GM12878 (cell line): ENCODE measurements around the gene CCDC88C. TPM values are rescaled to one million over a fixed set of nuclear protein-coding genes. Genes with fewer than 3 reads are reported as not detected.

ENCODE experiments used
- ATAC-seq: fragments of 200-7000 bp; cut with Tn5 transposase; 3 replicates; pipeline ENCODE4 v1.9.1; 2020; ENCODE audit warnings: mild to moderate bottlenecking, moderate library complexity
- BruUV-seq: library from RNA; stranded (reverse); fragments of 400-500 nt; replicated peaks from 2 replicates; lab custom pipeline; 2021; lab: Mats Ljungman, UMichigan
- CTCF ChIA-PET: fragments of 300-600 bp; sonication (Branson Sonifier 250); formaldehyde crosslinking; extraction: SDS; loops from one replicate; lab custom pipeline; 2021; ENCODE audit warnings: inconsistent platforms; lab: Yijun Ruan, JAX
- POLR2A ChIA-PET: fragments of 350-600 bp; formaldehyde crosslinking; extraction: SDS; loops from one replicate; lab custom pipeline; 2021; ENCODE audit warnings: inconsistent platforms; lab: Charles Lee
- RAD21 ChIA-PET: fragments of 300-600 bp; sonication (Branson Sonifier 250); formaldehyde crosslinking; loops from one replicate; lab custom pipeline; 2023; ENCODE audit warnings: antibody characterized with exemption; ENCODE audit not compliant: unreplicated experiment; lab: Charles Lee
- SMC1A ChIA-PET: fragments of 300-600 bp; sonication (Branson Sonifier 250); formaldehyde crosslinking; loops from one replicate; lab custom pipeline; 2023; ENCODE audit not compliant: unreplicated experiment, uncharacterized antibody; lab: Charles Lee
- DNase-seq: peaks from one replicate; pipeline ENCODE4 v3.0.0-alpha.2; 2011; ENCODE audit warnings: low read depth, low spot score
- FAIRE-seq: peaks from 3 replicates; lab custom pipeline; 2011; peaks lifted over from hg19 to GRCh38; lab: Jason Lieb, UNC
- H2AFZ ChIP-seq: 2 replicates; pipeline ENCODE4 v1.6.0; 2011; ENCODE audit warnings: low read depth, low read length, control low read depth; ENCODE audit not compliant: control insufficient read depth
- H3K27ac ChIP-seq: 2 replicates; pipeline ENCODE4 v1.5.1; 2011; ENCODE audit warnings: control low read depth; ENCODE audit not compliant: control insufficient read depth, insufficient read depth
- H3K27me3 ChIP-seq, 2 experiments: replicated peaks in 1 of 2; 2 replicates each; pipeline versions ENCODE4 v1.6.0 to v1.6.1; 2011; ENCODE audit warnings: low read length in 1 of 2; ENCODE audit not compliant: control insufficient read depth in 2 of 2, insufficient read depth in 2 of 2
- H3K36me3 ChIP-seq, 2 experiments: 2 replicates each; pipeline ENCODE4 v1.5.1; 2011; ENCODE audit warnings: low read length in 1 of 2; ENCODE audit not compliant: control insufficient read depth in 2 of 2, insufficient read depth in 2 of 2
- H3K4me1 ChIP-seq: 2 replicates; pipeline ENCODE4 v1.6.1; 2011; ENCODE audit warnings: mild to moderate bottlenecking, low read length, moderate library complexity, mixed read lengths; ENCODE audit not compliant: control insufficient read depth, insufficient read depth
- H3K4me2 ChIP-seq: 2 replicates; pipeline ENCODE4 v1.6.0; 2011; ENCODE audit warnings: control low read depth; ENCODE audit not compliant: control insufficient read depth, insufficient read depth
- H3K4me3 ChIP-seq: fragments of 200-600 bp; sonication (generic); 2 replicates; pipeline ENCODE4 v1.5.1; 2016
- H3K79me2 ChIP-seq: 2 replicates; pipeline ENCODE4 v1.6.0; 2011; ENCODE audit warnings: low read length; ENCODE audit not compliant: control insufficient read depth, insufficient read depth
- H3K9ac ChIP-seq: 2 replicates; pipeline ENCODE4 v1.8.0; 2011; ENCODE audit warnings: low read length, control low read depth, mixed read lengths; ENCODE audit not compliant: control insufficient read depth, insufficient read depth
- H3K9me3 ChIP-seq: replicated peaks from 3 replicates; pipeline ENCODE4 v1.5.1; 2011; ENCODE audit warnings: mild to moderate bottlenecking, low read length; ENCODE audit not compliant: control insufficient read depth, insufficient read depth
- H4K20me1 ChIP-seq: 2 replicates; pipeline ENCODE4 v1.6.0; 2011; ENCODE audit not compliant: control insufficient read depth, insufficient read depth
- BRCA1 ChIP-seq: IDR thresholded peaks from 2 replicates; pipeline ENCODE4 v1.6.1; 2011; ENCODE audit warnings: low read depth, low read length, improper control_type of control experiment
- EGR1 ChIP-seq, 2 experiments: IDR thresholded peaks; 1 replicate in 1 of 2; 2 replicates in 1 of 2; pipeline ENCODE4 v1.6.1; 2011 to 2012; ENCODE audit warnings: low read depth in 2 of 2, low read length in 2 of 2, borderline replicate concordance in 1 of 2, mild to moderate bottlenecking in 1 of 2, moderate library complexity in 1 of 2
- IKZF1 ChIP-seq: fragments of 450-650 bp; conservative IDR thresholded peaks from 2 replicates; pipeline ENCODE4 v1.6.1; 2017; ENCODE audit warnings: antibody characterized with exemption, mild to moderate bottlenecking
- POLR2A ChIP-seq: IDR thresholded peaks from 2 replicates; pipeline ENCODE4 v1.6.1; 2011; ENCODE audit warnings: low read depth, mild to moderate bottlenecking, low read length
- SMARCA5 ChIP-seq: fragments of 450-650 bp; IDR thresholded peaks from 2 replicates; pipeline ENCODE4 v1.6.1; 2017; ENCODE audit warnings: mild to moderate bottlenecking
- TCF7 ChIP-seq: IDR thresholded peaks from 2 replicates; pipeline ENCODE4 v1.6.1; 2014; ENCODE audit warnings: antibody characterized with exemption, borderline replicate concordance
- WGBS: methylation state at CpG from one replicate; pipeline ENCODE4 v1.1.6; 2016; ENCODE audit warnings: low lambda C conversion rate; ENCODE audit not compliant: insufficient replicate concordance, insufficient coverage; ENCODE audit errors: missing lambda C conversion rate; 5-methylcytosine and 5-hydroxymethylcytosine counted together
- in situ Hi-C: fragments of 300-500 bp; cut with MboI; formaldehyde crosslinking; loops from 9 replicates; pipeline ENCODE4 v1.14.3; 2018; ENCODE audit warnings: mixed read lengths
- intact Hi-C: fragments of 100-400 bp; cut with micrococcal nuclease; formaldehyde crosslinking; loops from one replicate; pipeline ENCODE4 v1.14.2; 2022; ENCODE audit not compliant: unreplicated experiment
- polyA plus RNA-seq, 11 experiments: library from polyadenylated mRNA; depleted of rRNA in 4 of 11; unstranded in 6 of 11; stranded (reverse) in 5 of 11; fragments of >200 nt; fragmentation: Nextera tagmentation in 4 of 11; fragmentation: Illumina TruSeq in 1 of 11; extraction: Ambion mirVana in 4 of 11; extraction: Trizol in 1 of 11; gene quantifications; 1 replicate in 1 of 11; 2 replicates in 10 of 11; pipeline versions ENCODE4 v1.2.1 to v1.2.3, GENCODE V29; 2011 to 2016; ENCODE audit warnings: inconsistent platforms in 2 of 11, missing spikeins in 2 of 11, low read depth in 1 of 11
- total RNA-seq, 4 experiments: library from RNA; depleted of rRNA in 3 of 4; stranded (reverse); fragments of >200 nt in 3 of 4; fragmentation: Illumina TruSeq in 1 of 4; extraction: Trizol in 1 of 4; gene quantifications; 2 replicates each; pipeline versions ENCODE4 v1.2.1 to v1.2.3, GENCODE V29; 2013 to 2021
- TF ChIP-seq, protein P1 (sequence below): fragments of 150-350 bp; IDR thresholded peaks from 2 replicates; pipeline ENCODE4 v1.6.1; 2016; ENCODE audit warnings: low read depth, low read length
- TF ChIP-seq, protein P2 (sequence below): fragments of 450-650 bp; formaldehyde crosslinking; IDR thresholded peaks from 2 replicates; pipeline ENCODE4 v1.5.0; 2022; ENCODE audit warnings: mild to moderate bottlenecking, missing genetic modification characterization
- TF ChIP-seq, protein P3 (sequence below): fragments of 450-650 bp; IDR thresholded peaks from 2 replicates; pipeline ENCODE4 v1.6.1; 2017; ENCODE audit warnings: low read depth, mild to moderate bottlenecking, moderate library complexity
- TF ChIP-seq, protein P4 (sequence below): fragments of 450-650 bp; IDR thresholded peaks from 2 replicates; pipeline ENCODE4 v1.6.1; 2016; ENCODE audit warnings: mild to moderate bottlenecking

The CCDC88C gene
- total and polyA plus RNA-seq, 10 of the 15 experiments (the other 5 are each of a cell fraction or from before 2014, with no cell fraction given), result 4.0 to 79.6 (median 36.6) TPM

DNA sequence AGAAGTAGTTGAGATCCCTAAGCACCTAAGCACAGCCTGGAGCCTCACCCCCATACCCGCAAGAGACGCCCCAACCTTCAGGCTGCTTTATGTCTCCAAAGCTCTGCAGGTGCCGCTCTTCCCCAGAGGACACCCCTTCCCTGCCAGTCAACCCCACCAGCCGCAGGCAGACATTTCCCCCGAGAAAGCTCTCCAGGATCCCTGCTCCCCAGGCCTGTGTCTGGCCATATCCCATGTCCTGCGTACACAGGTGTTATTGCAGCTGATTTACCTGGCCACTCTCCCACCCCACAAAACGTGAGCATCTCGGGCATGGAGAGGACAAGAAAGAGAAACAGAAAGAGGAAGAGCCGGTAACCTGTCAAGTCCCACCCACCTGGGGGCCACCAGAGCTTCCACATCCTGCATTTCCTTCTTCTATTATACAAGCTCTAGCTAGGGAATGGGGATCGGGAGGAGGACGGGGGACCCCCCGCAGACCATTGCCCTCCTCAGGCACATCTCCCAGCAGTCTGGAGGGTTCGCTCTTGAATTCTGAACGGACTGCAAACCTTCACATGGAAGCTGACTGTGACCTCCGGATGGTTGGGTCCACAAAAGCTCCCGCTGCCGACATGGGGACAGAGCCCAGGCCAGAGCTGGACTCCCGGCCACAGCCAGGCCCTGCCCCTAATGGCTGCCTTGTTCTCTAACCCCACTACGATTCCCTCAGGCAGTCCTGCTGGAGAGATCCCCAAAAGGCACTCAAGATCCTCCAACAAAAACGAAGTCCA, 17.6 kb downstream of the CCDC88C start:
- no peak for DNase-seq
- peaks cover 95% of the 10 kb centered on the region for H3K79me2 ChIP-seq
- TF ChIP-seq, protein P1, sequence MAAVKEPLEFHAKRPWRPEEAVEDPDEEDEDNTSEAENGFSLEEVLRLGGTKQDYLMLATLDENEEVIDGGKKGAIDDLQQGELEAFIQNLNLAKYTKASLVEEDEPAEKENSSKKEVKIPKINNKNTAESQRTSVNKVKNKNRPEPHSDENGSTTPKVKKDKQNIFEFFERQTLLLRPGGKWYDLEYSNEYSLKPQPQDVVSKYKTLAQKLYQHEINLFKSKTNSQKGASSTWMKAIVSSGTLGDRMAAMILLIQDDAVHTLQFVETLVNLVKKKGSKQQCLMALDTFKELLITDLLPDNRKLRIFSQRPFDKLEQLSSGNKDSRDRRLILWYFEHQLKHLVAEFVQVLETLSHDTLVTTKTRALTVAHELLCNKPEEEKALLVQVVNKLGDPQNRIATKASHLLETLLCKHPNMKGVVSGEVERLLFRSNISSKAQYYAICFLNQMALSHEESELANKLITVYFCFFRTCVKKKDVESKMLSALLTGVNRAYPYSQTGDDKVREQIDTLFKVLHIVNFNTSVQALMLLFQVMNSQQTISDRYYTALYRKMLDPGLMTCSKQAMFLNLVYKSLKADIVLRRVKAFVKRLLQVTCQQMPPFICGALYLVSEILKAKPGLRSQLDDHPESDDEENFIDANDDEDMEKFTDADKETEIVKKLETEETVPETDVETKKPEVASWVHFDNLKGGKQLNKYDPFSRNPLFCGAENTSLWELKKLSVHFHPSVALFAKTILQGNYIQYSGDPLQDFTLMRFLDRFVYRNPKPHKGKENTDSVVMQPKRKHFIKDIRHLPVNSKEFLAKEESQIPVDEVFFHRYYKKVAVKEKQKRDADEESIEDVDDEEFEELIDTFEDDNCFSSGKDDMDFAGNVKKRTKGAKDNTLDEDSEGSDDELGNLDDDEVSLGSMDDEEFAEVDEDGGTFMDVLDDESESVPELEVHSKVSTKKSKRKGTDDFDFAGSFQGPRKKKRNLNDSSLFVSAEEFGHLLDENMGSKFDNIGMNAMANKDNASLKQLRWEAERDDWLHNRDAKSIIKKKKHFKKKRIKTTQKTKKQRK, result no peak
- peak; percentile 60; the same call in 1 of the 2 replicates for TF ChIP-seq IKZF1
- TF ChIP-seq TCF7, result no peak
- TF ChIP-seq BRCA1, result no peak
- TF ChIP-seq, protein P2, sequence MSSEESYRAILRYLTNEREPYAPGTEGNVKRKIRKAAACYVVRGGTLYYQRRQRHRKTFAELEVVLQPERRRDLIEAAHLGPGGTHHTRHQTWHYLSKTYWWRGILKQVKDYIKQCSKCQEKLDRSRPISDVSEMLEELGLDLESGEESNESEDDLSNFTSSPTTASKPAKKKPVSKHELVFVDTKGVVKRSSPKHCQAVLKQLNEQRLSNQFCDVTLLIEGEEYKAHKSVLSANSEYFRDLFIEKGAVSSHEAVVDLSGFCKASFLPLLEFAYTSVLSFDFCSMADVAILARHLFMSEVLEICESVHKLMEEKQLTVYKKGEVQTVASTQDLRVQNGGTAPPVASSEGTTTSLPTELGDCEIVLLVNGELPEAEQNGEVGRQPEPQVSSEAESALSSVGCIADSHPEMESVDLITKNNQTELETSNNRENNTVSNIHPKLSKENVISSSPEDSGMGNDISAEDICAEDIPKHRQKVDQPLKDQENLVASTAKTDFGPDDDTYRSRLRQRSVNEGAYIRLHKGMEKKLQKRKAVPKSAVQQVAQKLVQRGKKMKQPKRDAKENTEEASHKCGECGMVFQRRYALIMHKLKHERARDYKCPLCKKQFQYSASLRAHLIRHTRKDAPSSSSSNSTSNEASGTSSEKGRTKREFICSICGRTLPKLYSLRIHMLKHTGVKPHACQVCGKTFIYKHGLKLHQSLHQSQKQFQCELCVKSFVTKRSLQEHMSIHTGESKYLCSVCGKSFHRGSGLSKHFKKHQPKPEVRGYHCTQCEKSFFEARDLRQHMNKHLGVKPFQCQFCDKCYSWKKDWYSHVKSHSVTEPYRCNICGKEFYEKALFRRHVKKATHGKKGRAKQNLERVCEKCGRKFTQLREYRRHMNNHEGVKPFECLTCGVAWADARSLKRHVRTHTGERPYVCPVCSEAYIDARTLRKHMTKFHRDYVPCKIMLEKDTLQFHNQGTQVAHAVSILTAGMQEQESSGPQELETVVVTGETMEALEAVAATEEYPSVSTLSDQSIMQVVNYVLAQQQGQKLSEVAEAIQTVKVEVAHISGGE (CRISPR knock-in tag), result no peak
- no peak for TF ChIP-seq SMARCA5
- TF ChIP-seq, protein P3, sequence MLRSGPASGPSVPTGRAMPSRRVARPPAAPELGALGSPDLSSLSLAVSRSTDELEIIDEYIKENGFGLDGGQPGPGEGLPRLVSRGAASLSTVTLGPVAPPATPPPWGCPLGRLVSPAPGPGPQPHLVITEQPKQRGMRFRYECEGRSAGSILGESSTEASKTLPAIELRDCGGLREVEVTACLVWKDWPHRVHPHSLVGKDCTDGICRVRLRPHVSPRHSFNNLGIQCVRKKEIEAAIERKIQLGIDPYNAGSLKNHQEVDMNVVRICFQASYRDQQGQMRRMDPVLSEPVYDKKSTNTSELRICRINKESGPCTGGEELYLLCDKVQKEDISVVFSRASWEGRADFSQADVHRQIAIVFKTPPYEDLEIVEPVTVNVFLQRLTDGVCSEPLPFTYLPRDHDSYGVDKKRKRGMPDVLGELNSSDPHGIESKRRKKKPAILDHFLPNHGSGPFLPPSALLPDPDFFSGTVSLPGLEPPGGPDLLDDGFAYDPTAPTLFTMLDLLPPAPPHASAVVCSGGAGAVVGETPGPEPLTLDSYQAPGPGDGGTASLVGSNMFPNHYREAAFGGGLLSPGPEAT, result 0 out of 2 replicates have a peak, but pooled peaks have one; percentile 30
- 0 out of 3 replicates have a peak, but pooled peaks of 1 of the 2 experiments have one; percentile 11 for TF ChIP-seq EGR1 (IDR thresholded peaks at IDR 0.05; ENCODE audit: borderline replicate concordance in 1 of 2, low read depth in 2 of 2, low read length in 2 of 2)
- peak; percentile 45 for TF ChIP-seq POLR2A
- TF ChIP-seq, protein P4, sequence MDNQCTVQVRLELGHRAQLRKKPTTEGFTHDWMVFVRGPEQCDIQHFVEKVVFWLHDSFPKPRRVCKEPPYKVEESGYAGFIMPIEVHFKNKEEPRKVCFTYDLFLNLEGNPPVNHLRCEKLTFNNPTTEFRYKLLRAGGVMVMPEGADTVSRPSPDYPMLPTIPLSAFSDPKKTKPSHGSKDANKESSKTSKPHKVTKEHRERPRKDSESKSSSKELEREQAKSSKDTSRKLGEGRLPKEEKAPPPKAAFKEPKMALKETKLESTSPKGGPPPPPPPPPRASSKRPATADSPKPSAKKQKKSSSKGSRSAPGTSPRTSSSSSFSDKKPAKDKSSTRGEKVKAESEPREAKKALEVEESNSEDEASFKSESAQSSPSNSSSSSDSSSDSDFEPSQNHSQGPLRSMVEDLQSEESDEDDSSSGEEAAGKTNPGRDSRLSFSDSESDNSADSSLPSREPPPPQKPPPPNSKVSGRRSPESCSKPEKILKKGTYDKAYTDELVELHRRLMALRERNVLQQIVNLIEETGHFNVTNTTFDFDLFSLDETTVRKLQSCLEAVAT, result 0 out of 2 replicates have a peak, but pooled peaks have one; percentile 7

More for the DNA sequence above, 17.6 kb downstream of the CCDC88C start:
- Histone ChIP-seq H3K4me3 (peak overlapping the region; percentile 93), H3K27me3 (no peaks in the 10 kb centered on the region), H3K9ac (peak overlapping the region; percentile 64), H3K36me3 (peaks cover 14 to 17% of the 10 kb centered on the region in 2 experiments), H3K4me2 (peak overlapping the region; percentile 91), H3K9me3 (no peaks in the 10 kb centered on the region), H2AFZ (no peak overlapping the region), H4K20me1 (peaks cover 2% of the 10 kb centered on the region; the same call in 1 of the 2 replicates), H3K4me1 (peaks cover 65% of the 10 kb centered on the region), H3K27ac (peak overlapping the region; percentile 67)
- ChIA-PET SMC1A (interaction anchor here (0.7 to 7.5 kb wide), 15 partner anchors 9 to 83 kb away, joined by 3 to 131 read pairs (median 4); partner anchors contain the start of gene CCDC88C), CTCF (interaction anchor here (0.6 to 8.1 kb wide), 18 partner anchors 8 to 286 kb away, joined by 3 to 100 read pairs (median 4); partner anchors contain the start of gene CCDC88C), POLR2A (interaction anchor here (0.5 to 4.6 kb wide), 9 partner anchors 13 to 1329 kb away, joined by 3 to 69 read pairs (median 5); partner anchors contain the start of gene CCDC88C), RAD21 (interaction anchor here (0.9 to 7.4 kb wide), 13 partner anchors 9 to 77 kb away, joined by 3 to 110 read pairs (median 5); partner anchors contain the start of gene CCDC88C)
- no TSS peak for BruUV-seq
- in situ Hi-C loops (no loop called here), intact Hi-C loops (no loop called here)
- FAIRE-seq (no peak), ATAC-seq (peak; percentile 68)
- 1% methylated on average over 20 of the region's 20 CpGs for WGBS
